ENCODE results near the gene GLRA3. TPM values are rescaled to one million over a fixed set of nuclear protein-coding genes. Genes with fewer than 3 reads are reported as not detected.
A peak's percentile ranks its signal among the peaks of the same experiment; 100 is the strongest.
"Not testable (repeated sequence)": the region's sequence is repeated elsewhere in the genome, so short reads cannot be mapped to it uniquely, and the experiment has no call there.

The GLRA3 gene
- total and polyA plus RNA-seq, 2 experiments from 2014 or later, result 0.03 to 0.19 TPM

DNA sequence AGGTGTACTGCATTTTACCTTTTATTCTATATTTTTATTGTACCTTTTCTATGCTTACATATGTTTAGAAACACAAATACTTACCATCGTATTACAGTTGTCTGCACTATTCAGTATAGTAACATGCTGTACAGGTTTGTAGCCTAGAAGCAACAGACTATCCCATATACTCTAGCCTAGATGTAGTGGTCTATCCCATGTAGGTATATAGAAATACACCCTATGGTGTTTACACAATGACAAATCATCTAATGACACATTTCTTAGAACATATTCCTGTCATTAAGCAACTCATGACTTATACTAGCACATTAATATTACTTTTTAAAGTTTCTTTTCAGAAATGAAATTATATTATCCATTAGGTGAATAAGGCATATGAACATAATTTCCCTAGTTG is 195.6 kb downstream of the GLRA3 start (continued):
- no peak for TF ChIP-seq ZNF462 (CRISPR knock-in tag; IDR thresholded peaks at IDR 0.05)

- no peaks in the 10 kb centered on the region for H4K20me1 ChIP-seq (replicated peaks; ENCODE audit: insufficient read depth)
- no peaks in the 10 kb centered on the region for H3K27me3 ChIP-seq (ENCODE audit: insufficient read depth)
- no peaks in the 10 kb centered on the region for H3K36me3 Mint-ChIP-seq (ENCODE audit: low read depth)
- no peaks in the 10 kb centered on the region for H3K9me2 ChIP-seq (ENCODE audit: insufficient read depth)
- H3K9me3 Mint-ChIP-seq, result no peaks in the 10 kb centered on the region
- H3K27ac Mint-ChIP-seq, result no peak overlapping the region
- no peaks in the 10 kb centered on the region for H3K36me3 ChIP-seq (ENCODE audit: insufficient read depth)
- H3K4me3 ChIP-seq, result no peak overlapping the region
- no peaks in the 10 kb centered on the region for H3F3A ChIP-seq (replicated peaks; ENCODE audit: low read depth)
- TF ChIP-seq CTCF (conservative IDR thresholded peaks at IDR 0.05; ENCODE audit: low read depth in 2 of 2) (peak; percentile 77 to 99), NANOG (IDR thresholded peaks at IDR 0.05; ENCODE audit: borderline replicate concordance) (no peak)
- peak; percentile 67 for DNase-seq (ENCODE audit: low spot score)
- no peaks in the 10 kb centered on the region; the same call in 2 of the 3 replicates for H3K4me1 Mint-ChIP-seq
- H3K4me1 ChIP-seq (ENCODE audit: insufficient read depth), result no peaks in the 10 kb centered on the region; the same call in 1 of the 2 replicates
- ATAC-seq, result peak; percentile 67
- H3K27ac ChIP-seq (ENCODE audit: low read depth), result no peak overlapping the region
- H3K4me3 Mint-ChIP-seq, result no peak overlapping the region
- H2AFZ ChIP-seq, result no peak overlapping the region
- H3K27me3 Mint-ChIP-seq (ENCODE audit: insufficient read depth, low read depth, poor library complexity), result no peaks in the 10 kb centered on the region
- H3K4me2 ChIP-seq, result no peak overlapping the region
- no peaks in the 10 kb centered on the region for H3K79me2 ChIP-seq (replicated peaks; ENCODE audit: insufficient read depth)
Observed at GRCh38 chr4:174631901-174632758, 196.9 kb downstream of the GLRA3 start.

DNA sequence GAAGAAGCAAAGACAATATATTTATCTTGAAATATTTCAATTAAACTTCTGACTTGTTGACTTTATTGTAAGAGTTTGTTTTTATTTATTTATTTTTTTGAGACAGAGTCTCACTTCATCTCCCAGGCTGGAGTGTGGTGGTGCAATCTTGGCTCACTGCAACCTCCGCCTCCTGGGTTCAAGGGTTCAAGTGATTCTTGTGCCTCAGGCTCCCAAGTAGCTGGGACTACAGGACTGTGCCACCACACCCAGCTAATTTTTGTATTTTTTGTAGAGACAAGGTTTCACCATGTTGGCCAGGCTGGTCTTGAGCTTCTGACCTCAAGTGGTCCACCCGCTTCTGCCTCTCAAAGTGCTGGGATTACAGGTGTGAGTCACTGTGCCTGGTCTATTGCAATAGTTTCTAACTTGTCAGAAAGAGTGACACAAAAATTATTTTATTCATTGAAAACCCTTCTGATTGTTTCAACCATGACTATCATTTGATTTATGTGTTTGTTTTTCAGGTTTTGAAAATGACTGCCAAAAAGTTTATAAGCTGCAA is 199.1 kb downstream of the GLRA3 start:
- not testable (repeated sequence) for DNase-seq (ENCODE audit: low spot score); H3K36me3 Mint-ChIP-seq (ENCODE audit: low read depth); H3K4me3 ChIP-seq; H3K9me3 Mint-ChIP-seq; H3K27me3 ChIP-seq (ENCODE audit: insufficient read depth); H3K27me3 Mint-ChIP-seq (ENCODE audit: insufficient read depth, low read depth, poor library complexity); H3K9me2 ChIP-seq (ENCODE audit: insufficient read depth); H3K79me2 ChIP-seq (replicated peaks; ENCODE audit: insufficient read depth); H3K4me2 ChIP-seq; ATAC-seq; H3F3A ChIP-seq (replicated peaks; ENCODE audit: low read depth); H3K4me1 ChIP-seq (ENCODE audit: insufficient read depth); H3K27ac ChIP-seq (ENCODE audit: low read depth); H3K4me3 Mint-ChIP-seq; H4K20me1 ChIP-seq (replicated peaks; ENCODE audit: insufficient read depth); H3K27ac Mint-ChIP-seq; H3K36me3 ChIP-seq (ENCODE audit: insufficient read depth); H3K4me1 Mint-ChIP-seq; H2AFZ ChIP-seq

All from GM23338 (cell line).